A673 (cell line): ENCODE measurements around the gene CLEC10A. TPM values are rescaled to one million over a fixed set of nuclear protein-coding genes. Genes with fewer than 3 reads are reported as not detected.
A peak's percentile ranks its signal among the peaks of the same experiment; 100 is the strongest.

Experiments
- BruUV-seq: library from RNA; stranded (reverse); fragments of 400-500 nt; replicated peaks from 2 replicates; lab custom pipeline; 2021; lab: Mats Ljungman, UMichigan
- CTCF ChIA-PET: fragments of 300-600 bp; sonication (Branson Sonifier 250); formaldehyde crosslinking; loops from one replicate; lab custom pipeline; 2022; ENCODE audit warnings: antibody characterized with exemption; lab: Charles Lee
- POLR2A ChIA-PET: fragments of 300-600 bp; sonication (Branson Sonifier 250); formaldehyde crosslinking; loops from one replicate; lab custom pipeline; 2022; ENCODE audit warnings: antibody characterized with exemption; ENCODE audit not compliant: low non-redundant PET; lab: Charles Lee
- DNase-seq: peaks from one replicate; pipeline ENCODE4 v3.0.0-alpha.2; 2015; ENCODE audit warnings: low spot score
- H3K27ac ChIP-seq: fragments of 200-600 bp; sonication (generic); 2 replicates; pipeline ENCODE4 v1.5.1; 2016; ENCODE audit warnings: mixed run types, low read depth, mild to moderate bottlenecking, mixed read lengths, antibody characterized with exemption, low read length; ENCODE audit not compliant: poor library complexity, severe bottlenecking
- H3K27me3 ChIP-seq: fragments of 200-600 bp; sonication (generic); replicated peaks from 2 replicates; pipeline ENCODE4 v1.6.1; 2017; ENCODE audit warnings: mixed run types, low read depth, mild to moderate bottlenecking, mixed read lengths, antibody characterized with exemption, low read length; ENCODE audit not compliant: insufficient read depth, poor library complexity
- H3K36me3 ChIP-seq: fragments of 200-600 bp; sonication (generic); 2 replicates; pipeline ENCODE4 v1.6.1; 2016; ENCODE audit warnings: mixed run types, mild to moderate bottlenecking, mixed read lengths, antibody characterized with exemption, low read length; ENCODE audit not compliant: insufficient read depth, poor library complexity, severe bottlenecking
- H3K4me1 ChIP-seq: fragments of 200-600 bp; sonication (generic); 2 replicates; pipeline ENCODE4 v1.6.1; 2017; ENCODE audit warnings: mixed run types, mild to moderate bottlenecking, mixed read lengths, antibody characterized with exemption, low read length; ENCODE audit not compliant: insufficient read depth, poor library complexity, severe bottlenecking
- H3K4me3 ChIP-seq: fragments of 200-600 bp; sonication (generic); 2 replicates; pipeline ENCODE4 v1.5.1; 2016; ENCODE audit warnings: low read depth, mixed run types, mild to moderate bottlenecking, mixed read lengths, low read length; ENCODE audit not compliant: poor library complexity, severe bottlenecking
- H3K9me3 ChIP-seq: fragments of 200-600 bp; sonication (generic); 2 replicates; pipeline ENCODE4 v1.6.1; 2016; ENCODE audit warnings: mixed run types, low read depth, mild to moderate bottlenecking, mixed read lengths, antibody characterized with exemption, low read length; ENCODE audit not compliant: poor library complexity, severe bottlenecking
- EZH2 ChIP-seq: fragments of 200-600 bp; sonication (generic); IDR thresholded peaks from 2 replicates; pipeline ENCODE4 v1.6.1; 2017; ENCODE audit warnings: borderline replicate concordance, low read depth, mild to moderate bottlenecking, mixed read lengths, antibody characterized with exemption, low read length; ENCODE audit not compliant: poor library complexity, severe bottlenecking
- intact Hi-C: fragments of 100-400 bp; cut with micrococcal nuclease; formaldehyde crosslinking; loops from one replicate; pipeline ENCODE4 v1.10.0; 2022; ENCODE audit not compliant: unreplicated experiment
- total RNA-seq: library from RNA; stranded (reverse); gene quantifications from 2 replicates; pipeline ENCODE4 v1.2.3, GENCODE V29; 2021
- TF ChIP-seq, protein P1 (sequence below): fragments of 300-800, 200-600 bp; sonication (generic); conservative IDR thresholded peaks from 2 replicates; pipeline ENCODE4 v1.5.1; 2017; ENCODE audit warnings: low read depth, mild to moderate bottlenecking, antibody characterized with exemption, low read length, moderate library complexity, mixed read lengths

The CLEC10A gene
- total RNA-seq, 1 experiment from 2014 or later = not detected

GRCh38 chr17:7046127-7046724, 33.8 kb downstream of the CLEC10A start:
- no peak overlapping the region for H3K27ac ChIP-seq
- DNase-seq = no peak
- peak overlapping the region; percentile 9 for H3K4me3 ChIP-seq
- BruUV-seq = no TSS peak
- CTCF ChIA-PET = interaction anchor here (0.6 to 2.1 kb wide), 15 partner anchors 8 to 543 kb away, joined by 3 to 19 read pairs (median 4); partner anchors contain the start of gene SLC16A13
- intact Hi-C loops = loop anchor here (2.0 to 10.0 kb wide), 3 partner anchors 251 to 639 kb away; partner anchors contain the start of genes TP53 and WRAP53
- H3K36me3 ChIP-seq = no peaks in the 10 kb centered on the region
- H3K27me3 ChIP-seq = no peaks in the 10 kb centered on the region
- H3K9me3 ChIP-seq = no peaks in the 10 kb centered on the region
- POLR2A ChIA-PET = no interaction called here
- TF ChIP-seq, protein P1, sequence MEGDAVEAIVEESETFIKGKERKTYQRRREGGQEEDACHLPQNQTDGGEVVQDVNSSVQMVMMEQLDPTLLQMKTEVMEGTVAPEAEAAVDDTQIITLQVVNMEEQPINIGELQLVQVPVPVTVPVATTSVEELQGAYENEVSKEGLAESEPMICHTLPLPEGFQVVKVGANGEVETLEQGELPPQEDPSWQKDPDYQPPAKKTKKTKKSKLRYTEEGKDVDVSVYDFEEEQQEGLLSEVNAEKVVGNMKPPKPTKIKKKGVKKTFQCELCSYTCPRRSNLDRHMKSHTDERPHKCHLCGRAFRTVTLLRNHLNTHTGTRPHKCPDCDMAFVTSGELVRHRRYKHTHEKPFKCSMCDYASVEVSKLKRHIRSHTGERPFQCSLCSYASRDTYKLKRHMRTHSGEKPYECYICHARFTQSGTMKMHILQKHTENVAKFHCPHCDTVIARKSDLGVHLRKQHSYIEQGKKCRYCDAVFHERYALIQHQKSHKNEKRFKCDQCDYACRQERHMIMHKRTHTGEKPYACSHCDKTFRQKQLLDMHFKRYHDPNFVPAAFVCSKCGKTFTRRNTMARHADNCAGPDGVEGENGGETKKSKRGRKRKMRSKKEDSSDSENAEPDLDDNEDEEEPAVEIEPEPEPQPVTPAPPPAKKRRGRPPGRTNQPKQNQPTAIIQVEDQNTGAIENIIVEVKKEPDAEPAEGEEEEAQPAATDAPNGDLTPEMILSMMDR = no peak
- no peak for TF ChIP-seq EZH2
- H3K4me1 ChIP-seq = peaks cover 20% of the 10 kb centered on the region

DNA sequence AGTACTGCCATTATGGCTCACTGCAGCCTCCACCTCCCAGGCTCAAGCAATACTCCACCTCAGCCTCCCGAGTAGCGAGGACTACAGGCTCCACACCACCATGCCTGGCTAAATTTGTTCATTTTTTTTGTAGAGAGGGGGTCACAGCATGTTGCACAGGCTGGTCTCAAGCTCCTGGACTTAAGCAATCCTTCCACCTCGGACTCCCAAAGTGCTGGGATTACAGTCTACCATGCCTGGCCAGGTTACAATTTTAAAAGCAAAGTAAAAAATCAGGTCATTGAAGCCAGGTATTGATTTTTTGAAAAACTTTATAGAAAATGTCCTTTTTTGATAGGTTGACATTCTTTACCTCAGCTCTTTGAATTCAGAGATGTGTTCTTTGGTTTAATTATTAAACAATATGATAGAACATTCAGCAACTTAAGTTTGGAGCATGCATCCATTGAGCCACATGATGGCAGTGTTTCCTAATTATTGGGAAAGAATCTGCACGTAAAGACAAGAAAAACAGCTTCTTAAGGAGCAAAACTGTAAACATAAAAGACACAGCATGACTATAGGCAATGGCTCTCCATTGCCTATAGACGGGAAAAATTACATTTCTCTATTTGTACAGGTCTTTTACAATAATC, 34.4 kb downstream of the CLEC10A start:
- ChIA-PET POLR2A (no interaction called here), CTCF (interaction anchor here (0.5 to 2.1 kb wide), 18 partner anchors 8 to 544 kb away, joined by 3 to 19 read pairs (median 4); partner anchors contain the start of gene SLC16A13)
- Histone ChIP-seq H3K27me3 (no peaks in the 10 kb centered on the region), H3K9me3 (no peaks in the 10 kb centered on the region), H3K4me3 (peak overlapping the region; percentile 9), H3K4me1 (peaks cover 20% of the 10 kb centered on the region), H3K27ac (no peak overlapping the region), H3K36me3 (no peaks in the 10 kb centered on the region)
- intact Hi-C loops = loop anchor here (2.0 to 10.0 kb wide), 3 partner anchors 251 to 639 kb away; partner anchors contain the start of genes TP53 and WRAP53
- DNase-seq = peak; percentile 86
- TF ChIP-seq EZH2 = no peak
- TF ChIP-seq, protein P1 = peak; percentile 89
- BruUV-seq = no TSS peak

DNA sequence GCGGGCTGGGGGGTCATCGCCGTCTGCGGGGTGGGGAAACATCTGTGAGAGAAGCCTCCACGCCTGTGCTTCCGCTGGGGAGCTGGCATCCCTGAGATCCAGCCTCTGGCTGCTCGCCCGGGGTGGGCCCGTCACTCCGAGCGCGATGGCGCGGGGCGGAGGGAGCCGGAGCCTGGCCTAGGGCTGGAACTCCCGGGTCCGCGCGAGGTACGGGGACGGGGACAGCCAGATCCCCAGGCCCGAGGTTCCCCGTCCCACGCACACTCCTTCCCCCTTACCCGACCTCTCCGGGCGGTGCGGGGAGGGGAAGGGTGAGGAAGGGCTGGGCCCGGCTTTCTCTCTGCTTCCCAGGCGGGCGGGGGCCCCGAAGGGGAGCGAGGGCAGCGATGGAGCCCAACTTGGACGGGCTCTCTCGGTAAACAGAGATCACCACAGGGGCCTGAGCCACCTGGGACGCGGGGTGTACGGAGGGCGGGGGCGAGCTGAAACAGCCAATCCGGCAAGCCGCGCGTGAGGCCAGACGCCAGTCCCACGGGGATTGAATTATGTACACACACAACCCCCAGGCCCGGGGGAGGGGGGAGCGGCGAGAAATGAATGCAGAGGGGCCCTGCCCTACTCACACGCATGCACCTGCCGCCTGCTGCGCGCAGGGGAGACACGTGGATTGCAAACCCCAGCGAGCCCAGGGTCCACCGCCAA, 36.4 kb downstream of the CLEC10A start, which contains the start of gene SLC16A11:
Gene SLC16A11 (minus strand): TSS at position 596 of the 702 bp plus-strand sequence. CDS start 579 bp downstream, at position 17.
- peak within 1 kb of the TSS; percentile 34 for H3K27ac ChIP-seq
- intact Hi-C loops = loop anchor here (10.0 kb wide), 1 partner anchor 641 kb away; the partner anchor contains the start of genes TP53 and WRAP53
- BruUV-seq = no TSS peak
- H3K4me1 ChIP-seq = peaks cover 20% of the 10 kb centered on the region
- no peaks in the 10 kb centered on the region for H3K9me3 ChIP-seq
- H3K4me3 ChIP-seq = peak within 1 kb of the TSS; percentile 54
- H3K27me3 ChIP-seq = no peaks in the 10 kb centered on the region
- H3K36me3 ChIP-seq = no peaks in the 10 kb centered on the region
- POLR2A ChIA-PET = no interaction called here
- TF ChIP-seq, protein P1 = no peak
- TF ChIP-seq EZH2 = no peak
- DNase-seq = peak; percentile 65
- CTCF ChIA-PET = interaction anchor here (0.8 to 2.9 kb wide), 2 partner anchors 89 to 92 kb away, joined by 7 to 10 read pairs; no protein-coding TSS in a partner anchor
